Right renal pelvis (tissue), 4 donors: ENCODE data around the gene GNG4. TPM values are rescaled to one million over a fixed set of nuclear protein-coding genes. Genes with fewer than 3 reads are reported as not detected.

Experiments
- DNase-seq, 4 donors: peaks; one replicate each; pipeline ENCODE4 v3.0.0-alpha.2; 2013; ENCODE audit warnings: low read depth in 4 of 4, low spot score in 3 of 4, missing footprints in 1 of 4
- polyA plus RNA-seq, 4 donors: library from polyadenylated mRNA; unstranded; fragments of 120-200 nt; gene quantifications; one replicate each; pipeline ENCODE4 v1.2.1, GENCODE V29; 2013; ENCODE audit not compliant: insufficient read length in 4 of 4

GNG4 gene
- polyA plus RNA-seq = 1 to 10 TPM; 3.4 to 5.0 (median 4.6) TPM

- no peak for DNase-seq
Measured at GRCh38 chr1:235649368-235650163, at the start of gene GNG4. Gene GNG4, minus strand, starts transcription at chr1:235649784. Its CDS starts 65,946 bp downstream, at chr1:235583838.

- DNase-seq = no peak
Measured at GRCh38 chr1:235697508-235697907, 47.9 kb upstream of the GNG4 start.

GRCh38 chr1:235689356-235689755 lies 39.8 kb upstream of the GNG4 start:
- no peak for DNase-seq

- DNase-seq = no peak
Measured at GRCh38 chr1:235688096-235688495, 38.5 kb upstream of the GNG4 start.

GRCh38 chr1:235683653-235684052 lies 34.1 kb upstream of the GNG4 start:
- DNase-seq = no peak

GRCh38 chr1:235682216-235682615 lies 32.6 kb upstream of the GNG4 start:
- DNase-seq = no peak

GRCh38 chr1:235679644-235680043 lies 30.1 kb upstream of the GNG4 start:
- no peak for DNase-seq

GRCh38 chr1:235679005-235679404 lies 29.4 kb upstream of the GNG4 start:
- DNase-seq = no peak

- no peak for DNase-seq
Measured at GRCh38 chr1:235675152-235675890, 25.7 kb upstream of the GNG4 start.

GRCh38 chr1:235673981-235674380 lies 24.4 kb upstream of the GNG4 start:
- no peak for DNase-seq

- DNase-seq = no peak
Measured at GRCh38 chr1:235671992-235672391, 22.4 kb upstream of the GNG4 start.

GRCh38 chr1:235670157-235670776 lies 20.7 kb upstream of the GNG4 start:
- DNase-seq = no peak

GRCh38 chr1:235669277-235669676 lies 19.7 kb upstream of the GNG4 start:
- DNase-seq = no peak

- no peak for DNase-seq
Measured at GRCh38 chr1:235663628-235664027, 14.0 kb upstream of the GNG4 start.

- no peak for DNase-seq
Measured at GRCh38 chr1:235661568-235661967, 12.0 kb upstream of the GNG4 start.

GRCh38 chr1:235659186-235659771 lies 9.7 kb upstream of the GNG4 start:
- DNase-seq = no peak

- DNase-seq = no peak
Measured at GRCh38 chr1:235657747-235658526, 8.4 kb upstream of the GNG4 start.

- no peak for DNase-seq
Measured at GRCh38 chr1:235657269-235657668, 7.7 kb upstream of the GNG4 start.

- DNase-seq = no peak
Measured at GRCh38 chr1:235652364-235652763, 2.8 kb upstream of the GNG4 start.

GRCh38 chr1:235651170-235651806 lies 1.7 kb upstream of the GNG4 start:
- no peak for DNase-seq
